Activated naive CD8-positive, alpha-beta T cell treated with anti-CD3 and anti-CD28 coated beads, Interleukin-2, amount 50 U/mL, for 24 hours (primary cell): ENCODE measurements around the gene MYLIP.
A peak's percentile ranks its signal among the peaks of the same experiment; 100 is the strongest.

Source experiments
- ATAC-seq: fragments of 150-1000 bp; cut with Tn5 transposase; one replicate; pipeline ENCODE4 v1.10.0; 2021
- DNase-seq: peaks from one replicate; pipeline ENCODE4 v3.0.0; 2021
- H3K27ac Mint-ChIP-seq: one replicate; pipeline ENCODE4 v1.8.0; 2021; ENCODE audit warnings: mild to moderate bottlenecking, mixed read lengths
- H3K27me3 Mint-ChIP-seq: one replicate; pipeline ENCODE4 v1.8.0; 2021; ENCODE audit warnings: mixed read lengths
- H3K36me3 Mint-ChIP-seq: one replicate; pipeline ENCODE4 v1.8.0; 2021; ENCODE audit warnings: low read depth, mixed read lengths
- H3K4me1 Mint-ChIP-seq: one replicate; pipeline ENCODE4 v1.8.0; 2021; ENCODE audit warnings: mixed read lengths
- H3K4me3 Mint-ChIP-seq: one replicate; pipeline ENCODE4 v1.8.0; 2021; ENCODE audit warnings: mild to moderate bottlenecking, moderate library complexity, mixed read lengths
- H3K9me3 Mint-ChIP-seq: one replicate; pipeline ENCODE4 v1.8.0; 2021; ENCODE audit warnings: mixed read lengths

MYLIP gene

GRCh38 chr6:16124198-16125180 lies 4.4 kb upstream of the MYLIP start:
- ATAC-seq, result no peak
- Mint-ChIP-seq H3K4me3 (no peak overlapping the region), H3K36me3 (no peaks in the 10 kb centered on the region), H3K27ac (no peak overlapping the region), H3K4me1 (peaks cover 3% of the 10 kb centered on the region), H3K9me3 (no peaks in the 10 kb centered on the region), H3K27me3 (peaks cover 13% of the 10 kb centered on the region)
- DNase-seq, result no peak

DNA sequence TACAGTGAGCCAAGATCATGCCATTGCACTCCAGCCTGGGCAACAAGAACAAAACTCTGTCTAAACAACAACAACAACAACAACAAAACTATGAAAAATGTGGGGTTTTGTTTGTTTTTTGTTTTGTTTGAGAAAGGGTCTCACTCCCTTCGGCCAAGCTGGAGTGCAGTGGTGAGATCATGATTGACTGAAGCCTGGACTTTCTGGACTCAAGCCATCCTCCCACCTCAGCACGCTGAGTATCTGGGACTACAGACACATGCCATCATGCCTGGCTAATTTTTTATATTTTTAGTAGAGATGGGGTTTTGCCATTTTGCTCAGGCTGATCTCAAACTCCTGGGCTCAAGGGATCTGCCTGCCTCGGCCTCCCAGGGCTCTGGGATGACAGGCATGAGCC lies 2.8 kb upstream of the MYLIP start:
- H3K4me3 Mint-ChIP-seq, result no peak overlapping the region
- H3K4me1 Mint-ChIP-seq, result peaks cover 15% of the 10 kb centered on the region
- H3K27me3 Mint-ChIP-seq, result peaks cover 13% of the 10 kb centered on the region

GRCh38 chr6:16126861-16127260 lies 2.0 kb upstream of the MYLIP start:
- ATAC-seq (no peak), DNase-seq (no peak)
- Mint-ChIP-seq H3K4me3 (no peak overlapping the region), H3K27me3 (peaks cover 13% of the 10 kb centered on the region), H3K36me3 (peaks cover 6% of the 10 kb centered on the region), H3K27ac (no peak overlapping the region), H3K9me3 (no peaks in the 10 kb centered on the region), H3K4me1 (peaks cover 22% of the 10 kb centered on the region)

More for the DNA sequence above, 2.8 kb upstream of the MYLIP start:
- peaks cover under 1% of the 10 kb centered on the region for H3K36me3 Mint-ChIP-seq
- DNase-seq (no peak), ATAC-seq (no peak)
- H3K27ac Mint-ChIP-seq, result no peak overlapping the region
- no peaks in the 10 kb centered on the region for H3K9me3 Mint-ChIP-seq

DNA sequence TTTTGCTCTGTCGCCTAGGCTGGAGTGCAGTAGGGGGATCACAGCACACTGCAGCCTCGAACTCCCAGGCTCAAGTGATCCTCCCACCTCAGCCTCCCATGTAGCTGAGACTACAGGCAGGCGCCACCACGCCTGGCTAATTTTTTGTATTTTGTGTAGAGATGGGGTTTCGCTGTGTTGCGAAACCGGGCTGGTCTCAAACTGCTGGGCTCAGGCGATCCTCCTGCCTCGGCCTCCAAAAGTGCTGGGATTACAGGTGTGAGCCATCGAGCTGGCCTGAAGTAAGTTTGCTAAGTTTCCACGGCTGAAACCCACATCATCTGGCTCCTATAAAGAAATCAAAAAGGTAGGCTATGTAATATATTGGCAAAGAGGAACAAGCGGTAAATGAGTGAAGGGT lies 1.4 kb upstream of the MYLIP start:
- no peaks in the 10 kb centered on the region for H3K9me3 Mint-ChIP-seq
- ATAC-seq (no peak), DNase-seq (no peak)
- peaks cover 28% of the 10 kb centered on the region for H3K4me1 Mint-ChIP-seq
- peaks cover 6% of the 10 kb centered on the region for H3K36me3 Mint-ChIP-seq
- H3K27ac Mint-ChIP-seq, result peak overlapping the region; percentile 44
- H3K4me3 Mint-ChIP-seq, result peak overlapping the region; percentile 37
- peaks cover 10% of the 10 kb centered on the region for H3K27me3 Mint-ChIP-seq

GRCh38 chr6:16129623-16130401 lies 926 bp downstream of the MYLIP start:
- ATAC-seq (no peak), DNase-seq (peak; percentile 38)
- H3K9me3 Mint-ChIP-seq, result no peaks in the 10 kb centered on the region
- peaks cover 50% of the 10 kb centered on the region for H3K4me1 Mint-ChIP-seq
- peaks cover 1% of the 10 kb centered on the region for H3K27me3 Mint-ChIP-seq
- peak overlapping the region; percentile 93 for H3K4me3 Mint-ChIP-seq
- peaks cover 10% of the 10 kb centered on the region for H3K36me3 Mint-ChIP-seq
- H3K27ac Mint-ChIP-seq, result peak overlapping the region; percentile 88

DNA sequence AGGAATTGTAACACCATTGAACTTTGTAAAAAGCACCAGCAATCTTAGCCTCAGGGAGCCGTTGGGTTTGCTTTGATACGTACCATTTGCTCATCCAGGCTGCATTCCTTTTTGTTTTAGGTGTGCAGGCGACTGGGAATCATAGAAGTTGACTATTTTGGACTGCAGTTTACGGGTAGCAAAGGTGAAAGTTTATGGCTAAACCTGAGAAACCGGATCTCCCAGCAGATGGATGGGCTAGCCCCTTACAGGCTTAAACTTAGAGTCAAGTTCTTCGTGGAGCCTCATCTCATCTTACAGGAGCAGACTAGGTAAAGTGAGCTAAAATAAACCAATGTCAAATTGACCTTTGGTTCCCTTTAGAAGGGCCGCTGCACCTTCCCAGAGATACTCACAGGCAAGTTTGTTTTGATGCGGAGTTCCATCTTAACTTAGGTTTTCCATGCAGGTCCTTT lies 1.6 kb downstream of the MYLIP start:
- Mint-ChIP-seq H3K27ac (peak overlapping the region; percentile 88), H3K4me1 (peaks cover 57% of the 10 kb centered on the region), H3K9me3 (no peaks in the 10 kb centered on the region), H3K36me3 (peaks cover 10% of the 10 kb centered on the region), H3K27me3 (no peaks in the 10 kb centered on the region), H3K4me3 (peak overlapping the region; percentile 93)
- no peak for ATAC-seq
- no peak for DNase-seq

DNA sequence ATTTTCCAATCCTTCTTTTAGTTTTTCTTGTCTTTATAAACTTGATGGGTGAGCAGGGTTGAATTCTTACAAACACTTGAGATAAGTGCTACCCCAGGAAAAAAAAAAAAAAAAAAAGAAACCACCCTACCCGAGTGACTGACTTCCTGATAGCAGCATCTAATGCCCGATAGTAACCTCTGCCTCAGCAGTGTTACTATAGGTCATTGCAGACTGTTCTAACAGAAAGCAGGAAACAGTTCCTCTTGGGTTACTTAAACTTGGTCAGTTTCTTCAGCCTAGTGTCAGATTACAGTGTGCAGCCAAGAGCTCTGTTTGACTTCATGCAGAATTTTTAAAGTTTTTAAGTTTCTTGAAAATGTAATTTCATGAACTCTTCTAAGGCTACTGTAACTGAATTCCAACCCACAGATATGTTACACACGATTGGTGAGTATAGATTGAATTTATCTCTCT lies 2.1 kb downstream of the MYLIP start:
- H3K9me3 Mint-ChIP-seq, result no peaks in the 10 kb centered on the region
- peaks cover 10% of the 10 kb centered on the region for H3K36me3 Mint-ChIP-seq
- peak overlapping the region; percentile 88 for H3K27ac Mint-ChIP-seq
- peaks cover 59% of the 10 kb centered on the region for H3K4me1 Mint-ChIP-seq
- peak overlapping the region; percentile 93 for H3K4me3 Mint-ChIP-seq
- peak; percentile 25 for DNase-seq
- no peaks in the 10 kb centered on the region for H3K27me3 Mint-ChIP-seq
- ATAC-seq, result peak; percentile 78

DNA sequence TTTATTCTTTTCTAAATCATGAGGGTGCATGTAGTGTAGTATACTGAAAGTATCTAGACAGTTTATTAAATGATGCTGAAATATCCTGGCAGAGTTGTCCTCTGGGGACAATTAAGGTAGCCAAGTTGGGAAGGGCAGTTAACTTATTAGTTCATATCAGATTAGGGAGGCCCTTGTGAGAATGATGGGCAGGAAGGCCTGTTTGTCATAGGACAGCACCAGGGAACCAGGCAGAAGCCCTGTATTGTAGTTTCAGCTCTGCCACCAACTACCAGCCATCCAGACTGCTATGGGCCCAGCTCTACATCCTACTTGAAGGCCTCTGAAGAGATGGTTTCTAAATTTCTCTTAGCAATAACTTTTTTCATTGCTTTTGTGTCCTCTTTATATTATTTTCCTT lies 4.0 kb downstream of the MYLIP start:
- H3K4me3 Mint-ChIP-seq, result no peak overlapping the region
- ATAC-seq, result no peak
- no peaks in the 10 kb centered on the region for H3K27me3 Mint-ChIP-seq
- no peak overlapping the region for H3K27ac Mint-ChIP-seq
- no peaks in the 10 kb centered on the region for H3K9me3 Mint-ChIP-seq
- peaks cover 79% of the 10 kb centered on the region for H3K4me1 Mint-ChIP-seq
- H3K36me3 Mint-ChIP-seq, result peaks cover 11% of the 10 kb centered on the region
- DNase-seq, result no peak

DNA sequence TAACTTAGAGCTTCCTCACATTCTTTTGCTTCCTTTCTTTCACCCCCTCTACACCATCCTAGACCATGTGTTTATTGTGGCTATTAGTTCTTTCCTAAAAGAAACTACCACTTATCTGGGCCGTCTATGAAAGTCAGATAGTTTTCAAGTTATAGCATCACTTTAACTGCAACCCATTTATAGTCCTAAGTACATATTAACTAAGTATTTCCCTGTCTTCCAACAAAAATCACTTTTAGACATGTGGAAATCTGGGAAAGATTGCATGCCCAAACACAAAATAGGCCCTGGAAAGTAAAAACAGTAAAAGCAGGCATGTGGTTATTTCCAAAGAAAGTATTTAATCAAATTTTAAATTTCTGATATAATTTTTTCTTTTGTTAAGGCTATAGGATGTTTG lies 5.5 kb downstream of the MYLIP start:
- DNase-seq (no peak), ATAC-seq (no peak)
- peaks cover 86% of the 10 kb centered on the region for H3K4me1 Mint-ChIP-seq
- H3K27me3 Mint-ChIP-seq, result no peaks in the 10 kb centered on the region
- H3K27ac Mint-ChIP-seq, result no peak overlapping the region
- peaks cover 11% of the 10 kb centered on the region for H3K36me3 Mint-ChIP-seq
- no peaks in the 10 kb centered on the region for H3K9me3 Mint-ChIP-seq
- no peak overlapping the region for H3K4me3 Mint-ChIP-seq

- Mint-ChIP-seq H3K27ac (peak overlapping the region; percentile 63), H3K36me3 (peaks cover 11% of the 10 kb centered on the region), H3K27me3 (no peaks in the 10 kb centered on the region), H3K4me1 (peaks cover 85% of the 10 kb centered on the region), H3K9me3 (no peaks in the 10 kb centered on the region), H3K4me3 (no peak overlapping the region)
- ATAC-seq (no peak), DNase-seq (no peak)
Measured at GRCh38 chr6:16135066-16135465, 6.2 kb downstream of the MYLIP start.

DNA sequence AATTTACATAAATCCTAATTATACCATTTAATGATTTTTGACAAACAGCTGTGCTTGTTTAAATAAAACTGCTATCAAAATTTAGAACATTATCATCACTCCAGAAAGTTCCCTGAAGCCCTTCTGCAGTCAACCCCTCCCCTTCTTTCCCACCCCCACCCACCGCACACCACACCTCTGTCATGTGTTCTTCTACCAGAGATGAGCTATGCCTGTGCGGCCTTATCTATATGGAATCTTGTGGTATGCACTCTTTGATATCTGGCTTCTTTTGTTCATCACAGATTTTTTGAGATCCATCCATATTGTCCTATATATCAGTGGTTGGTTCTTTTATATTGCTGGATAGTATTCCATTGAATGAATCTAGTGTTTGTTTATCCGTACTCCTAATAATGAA lies 7.2 kb downstream of the MYLIP start:
- Mint-ChIP-seq H3K4me1 (peaks cover 84% of the 10 kb centered on the region), H3K36me3 (peaks cover 17% of the 10 kb centered on the region), H3K27ac (peak overlapping the region; percentile 92), H3K27me3 (no peaks in the 10 kb centered on the region), H3K9me3 (no peaks in the 10 kb centered on the region), H3K4me3 (peak overlapping the region; percentile 71)
- ATAC-seq, result peak; percentile 75
- DNase-seq, result peak; percentile 23

- Mint-ChIP-seq H3K4me1 (peaks cover 77% of the 10 kb centered on the region), H3K27ac (peak overlapping the region; percentile 92), H3K4me3 (peak overlapping the region; percentile 71), H3K36me3 (peaks cover 17% of the 10 kb centered on the region), H3K9me3 (no peaks in the 10 kb centered on the region), H3K27me3 (no peaks in the 10 kb centered on the region)
- ATAC-seq, result peak; percentile 96
- peak; percentile 35 for DNase-seq
Measured at GRCh38 chr6:16136621-16137450, 8.0 kb downstream of the MYLIP start.

GRCh38 chr6:16137451-16137801 lies 8.5 kb downstream of the MYLIP start:
- DNase-seq (no peak), ATAC-seq (no peak)
- H3K36me3 Mint-ChIP-seq, result peaks cover 20% of the 10 kb centered on the region
- H3K4me1 Mint-ChIP-seq, result peaks cover 72% of the 10 kb centered on the region
- no peaks in the 10 kb centered on the region for H3K9me3 Mint-ChIP-seq
- no peaks in the 10 kb centered on the region for H3K27me3 Mint-ChIP-seq
- H3K27ac Mint-ChIP-seq, result peak overlapping the region; percentile 92
- H3K4me3 Mint-ChIP-seq, result peak overlapping the region; percentile 71

DNA sequence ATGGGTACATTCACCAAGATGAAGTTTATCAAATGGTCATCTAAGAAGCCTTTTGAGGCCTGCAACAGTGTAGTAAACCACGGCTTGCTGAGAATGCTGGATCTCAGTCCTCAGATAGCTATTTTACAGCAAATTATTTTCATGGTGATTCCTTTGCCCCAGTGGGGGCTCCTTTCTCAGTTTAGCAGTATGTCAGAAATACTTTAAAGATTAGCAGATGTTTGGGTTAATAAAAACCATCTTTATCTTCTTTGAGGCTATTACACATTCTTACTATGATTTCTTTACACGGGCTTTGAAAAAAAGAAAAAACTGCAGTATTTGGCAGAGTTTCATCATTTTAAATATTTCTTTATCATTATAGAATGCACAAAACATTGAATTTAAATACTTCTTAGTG lies 10.7 kb downstream of the MYLIP start:
- H3K9me3 Mint-ChIP-seq, result no peaks in the 10 kb centered on the region
- ATAC-seq, result no peak
- no peaks in the 10 kb centered on the region for H3K27me3 Mint-ChIP-seq
- DNase-seq, result no peak
- peaks cover 51% of the 10 kb centered on the region for H3K4me1 Mint-ChIP-seq
- H3K36me3 Mint-ChIP-seq, result peaks cover 30% of the 10 kb centered on the region
- H3K4me3 Mint-ChIP-seq, result no peak overlapping the region
- H3K27ac Mint-ChIP-seq, result no peak overlapping the region
